H1 (cell line): ENCODE data around the gene PDE4D. TPM values are rescaled to one million over a fixed set of nuclear protein-coding genes. Genes with fewer than 3 reads are reported as not detected.

Source experiments
- CTCF ChIA-PET: fragments of 300-600 bp; sonication (Branson Sonifier 250); formaldehyde crosslinking; loops from one replicate; lab custom pipeline; 2021; ENCODE audit not compliant: partially characterized antibody; lab: Charles Lee
- POLR2A ChIA-PET: fragments of 300-600 bp; sonication (Branson Sonifier 250); formaldehyde crosslinking; loops from one replicate; lab custom pipeline; 2021; ENCODE audit warnings: inconsistent platforms; ENCODE audit not compliant: partially characterized antibody; lab: Charles Lee
- DNase-seq, 2 experiments: peaks; one replicate each; pipeline versions ENCODE4 v3.0.0 to v3.0.0-alpha.2; 2010 to 2022; ENCODE audit warnings: low spot score in 2 of 2, low read depth in 1 of 2, mixed read lengths in 1 of 2
- FAIRE-seq: peaks from 2 replicates; lab custom pipeline; 2011; peaks lifted over from hg19 to GRCh38; lab: Jason Lieb, UNC
- H2AFZ ChIP-seq: 2 replicates; pipeline ENCODE4 v1.8.1; 2012; ENCODE audit warnings: low read length, inconsistent platforms
- H2AK5ac ChIP-seq: 2 replicates; pipeline ENCODE4 v1.6.1; 2013; ENCODE audit warnings: low read depth, low read length
- H2BK120ac ChIP-seq: replicated peaks from 2 replicates; pipeline ENCODE3; 2013; ENCODE audit warnings: low read depth, low read length, inconsistent platforms
- H2BK12ac ChIP-seq: 2 replicates; pipeline ENCODE4 v1.6.1; 2013; ENCODE audit warnings: low read depth, low read length
- H2BK15ac ChIP-seq: 2 replicates; pipeline ENCODE4 v1.6.1; 2013; ENCODE audit warnings: low read length
- H2BK20ac ChIP-seq: 2 replicates; pipeline ENCODE4 v1.6.1; 2013; ENCODE audit warnings: low read length
- H2BK5ac ChIP-seq: 2 replicates; pipeline ENCODE4 v1.6.1; 2013; ENCODE audit warnings: low read depth, low read length
- H3K14ac ChIP-seq: 2 replicates; pipeline ENCODE4 v1.6.1; 2013; ENCODE audit warnings: inconsistent platforms; ENCODE audit not compliant: insufficient read length
- H3K18ac ChIP-seq: 2 replicates; pipeline ENCODE4 v1.6.1; 2013; ENCODE audit warnings: low read length; ENCODE audit errors: extremely low read depth
- H3K23ac ChIP-seq: 2 replicates; pipeline ENCODE4 v1.6.1; 2013; ENCODE audit warnings: inconsistent platforms; ENCODE audit not compliant: insufficient read length
- H3K23me2 ChIP-seq: 2 replicates; pipeline ENCODE4 v1.6.1; 2013; ENCODE audit warnings: low read depth, low read length
- H3K27ac ChIP-seq: 2 replicates; pipeline ENCODE4 v1.6.1; 2011; ENCODE audit warnings: low read depth, low read length, inconsistent platforms
- H3K27me3 ChIP-seq, 4 experiments: replicated peaks in 1 of 4; 1 replicate in 1 of 4; 2 replicates in 3 of 4; pipeline versions ENCODE4 v1.6.1 to v1.8.1; 2011 to 2013; ENCODE audit warnings: low read length in 3 of 4, mild to moderate bottlenecking in 3 of 4, inconsistent platforms in 2 of 4, mixed read lengths in 2 of 4, moderate library complexity in 1 of 4; ENCODE audit not compliant: control insufficient read depth in 3 of 4, insufficient read depth in 3 of 4; ENCODE audit errors: extremely low read depth in 1 of 4
- H3K36me3 ChIP-seq, 4 experiments: 2 replicates each; pipeline versions ENCODE4 v1.6.1 to v1.8.1; 2011 to 2013; ENCODE audit warnings: mild to moderate bottlenecking in 4 of 4, low read length in 3 of 4, moderate library complexity in 2 of 4, control low read depth in 1 of 4, inconsistent platforms in 1 of 4; ENCODE audit not compliant: insufficient read depth in 4 of 4, control insufficient read depth in 2 of 4
- H3K4ac ChIP-seq: replicated peaks from 2 replicates; pipeline ENCODE3; 2013; ENCODE audit warnings: low read length, low read depth, mixed read lengths, inconsistent platforms; ENCODE audit not compliant: insufficient read length
- H3K4me1 ChIP-seq, 4 experiments: replicated peaks in 1 of 4; 1 replicate in 1 of 4; 2 replicates in 3 of 4; pipeline versions ENCODE4 v1.6.1 to v1.8.1; 2011 to 2013; ENCODE audit warnings: low read length in 3 of 4, inconsistent platforms in 2 of 4, mixed read lengths in 1 of 4; ENCODE audit not compliant: insufficient read depth in 4 of 4, control insufficient read depth in 3 of 4
- H3K4me2 ChIP-seq, 2 experiments: 2 replicates each; pipeline versions ENCODE4 v1.6.1 to v1.8.1; 2011 to 2013; ENCODE audit warnings: low read depth in 2 of 2, low read length in 2 of 2, control low read depth in 1 of 2, inconsistent platforms in 1 of 2, mild to moderate bottlenecking in 1 of 2; ENCODE audit not compliant: insufficient read depth in 1 of 2
- H3K4me3 ChIP-seq, 4 experiments: fragments of 200-600, 300-600 bp in 1 of 4; sonication (generic), shearing (Covaris generic), sonication (Bioruptor Twin) in 1 of 4; 2 replicates each; pipeline versions ENCODE4 v1.5.1 to v1.8.1; 2011 to 2016; ENCODE audit warnings: low read length in 4 of 4, low read depth in 3 of 4, control low read depth in 2 of 4, inconsistent platforms in 2 of 4, mild to moderate bottlenecking in 2 of 4, mixed read lengths in 1 of 4, moderate library complexity in 1 of 4; ENCODE audit not compliant: insufficient read depth in 2 of 4; ENCODE audit errors: extremely low read depth in 1 of 4
- H3K56ac ChIP-seq: replicated peaks from 2 replicates; pipeline ENCODE3; 2013; ENCODE audit warnings: low read depth, mild to moderate bottlenecking, mixed read lengths, low read length, inconsistent platforms; ENCODE audit not compliant: insufficient read length
- H3K79me1 ChIP-seq: 2 replicates; pipeline ENCODE4 v1.6.1; 2013; ENCODE audit warnings: low read depth, low read length, control low read depth
- H3K79me2 ChIP-seq, 2 experiments: 2 replicates each; pipeline versions ENCODE4 v1.6.1 to v1.8.1; 2012 to 2013; ENCODE audit warnings: low read length in 2 of 2, mild to moderate bottlenecking in 2 of 2, inconsistent platforms in 1 of 2; ENCODE audit not compliant: insufficient read depth in 2 of 2, control insufficient read depth in 1 of 2
- H3K9ac ChIP-seq, 4 experiments: replicated peaks in 1 of 4; 1 replicate in 1 of 4; 2 replicates in 3 of 4; pipeline versions ENCODE4 v1.6.1 to v1.8.1; 2011 to 2013; ENCODE audit warnings: low read depth in 3 of 4, low read length in 3 of 4, control low read depth in 2 of 4, mild to moderate bottlenecking in 2 of 4, moderate library complexity in 2 of 4, inconsistent platforms in 1 of 4; ENCODE audit errors: extremely low read depth in 1 of 4
- H3K9me3 ChIP-seq, 2 experiments: 2 replicates each; pipeline versions ENCODE4 v1.6.1 to v1.8.1; 2012 to 2013; ENCODE audit warnings: mild to moderate bottlenecking in 2 of 2, moderate library complexity in 2 of 2, control low read depth in 1 of 2, inconsistent platforms in 1 of 2, low read depth in 1 of 2, low read length in 1 of 2, mixed read lengths in 1 of 2; ENCODE audit not compliant: insufficient read depth in 2 of 2
- H4K20me1 ChIP-seq, 2 experiments: replicated peaks in 1 of 2; 2 replicates each; pipeline versions ENCODE3 to v1.8.1; 2011 to 2013; ENCODE audit warnings: inconsistent platforms in 2 of 2, low read length in 2 of 2, mild to moderate bottlenecking in 1 of 2; ENCODE audit not compliant: insufficient read depth in 2 of 2, control insufficient read depth in 1 of 2
- H4K5ac ChIP-seq: 2 replicates; pipeline ENCODE4 v1.6.1; 2013; ENCODE audit warnings: low read length, low read depth, mixed read lengths, inconsistent platforms; ENCODE audit not compliant: insufficient read length
- H4K8ac ChIP-seq: 2 replicates; pipeline ENCODE4 v1.8.0; 2013; ENCODE audit warnings: mild to moderate bottlenecking, moderate library complexity, low read length, inconsistent platforms; ENCODE audit not compliant: insufficient read depth; ENCODE audit errors: extremely low read depth
- H4K91ac ChIP-seq: replicated peaks from 2 replicates; pipeline ENCODE3; 2013; ENCODE audit warnings: low read length, mixed read lengths, inconsistent platforms; ENCODE audit not compliant: insufficient read length
- BRCA1 ChIP-seq: IDR thresholded peaks from 2 replicates; pipeline ENCODE4 v1.6.1; 2012; ENCODE audit warnings: low read depth, low read length, improper control_type of control experiment
- WGBS, 2 experiments: shearing (Covaris generic) in 1 of 2; methylation state at CpG; one replicate each; pipeline versions ENCODE4 v1.1.6 to v1.1.7; 2013 to 2015; ENCODE audit warnings: low lambda C conversion rate in 2 of 2, mixed read lengths in 2 of 2, inconsistent platforms in 1 of 2, low coverage in 1 of 2, missing lambda C conversion rate in 1 of 2; ENCODE audit not compliant: insufficient replicate concordance in 2 of 2, insufficient coverage in 1 of 2, insufficient read length in 1 of 2; ENCODE audit errors: extremely low coverage in 1 of 2, missing lambda C conversion rate in 1 of 2; 5-methylcytosine and 5-hydroxymethylcytosine counted together
- polyA plus RNA-seq, 7 experiments: library from polyadenylated mRNA; depleted of rRNA in 3 of 7; stranded (reverse) in 5 of 7; unstranded in 2 of 7; fragments of >200 nt in 5 of 7; fragments of 200-250 nt in 2 of 7; gene quantifications; 1 replicate in 5 of 7; 2 replicates in 1 of 7; 4 replicates in 1 of 7; pipeline versions ENCODE4 v1.2.1 to v1.2.3, GENCODE V29; 2011 to 2013; ENCODE audit warnings: missing spikeins in 2 of 7, mixed read lengths in 2 of 7
- total RNA-seq: library from RNA; stranded (reverse); fragmentation: NEBNext Ultra II Directional; extraction: Animal tissue kit (Norgen Biotek cat#: 25700); gene quantifications from 2 replicates; pipeline ENCODE4 v1.2.1, GENCODE V29; 2021

The PDE4D gene
- total and polyA plus RNA-seq, 2 of the 8 experiments (the other 6 are each of a cell fraction or from before 2014, with no cell fraction given): 2.3 to 3.7 TPM

GRCh38 chr5:59814537-59814872, 79.0 kb downstream of the PDE4D start:
- Histone ChIP-seq H2BK5ac (no peak overlapping the region), H3K9ac (no peak overlapping the region), H2BK15ac (no peak overlapping the region), H3K4me2 (no peak overlapping the region), H3K4me3 (no peak overlapping the region), H2BK12ac (no peak overlapping the region), H3K23me2 (no peaks in the 10 kb centered on the region), H2AFZ (peak overlapping the region; percentile 24; the same call in 1 of the 2 replicates), H3K14ac (no peak overlapping the region), H3K36me3 (no peaks in the 10 kb centered on the region), H3K4ac (no peak overlapping the region), H3K9me3 (no peaks in the 10 kb centered on the region), H2BK120ac (no peak overlapping the region), H3K23ac (no peak overlapping the region)
- TF ChIP-seq BRCA1: no peak
- TF ChIP-seq, all 59 proteins: peak for 0
- 94% methylated on average over 2 of the region's 2 CpGs; no CpG with 5 or more reads in 1 of the 2 experiments for WGBS, 2 experiments
- H3K79me1 ChIP-seq: no peaks in the 10 kb centered on the region
- ChIA-PET POLR2A (no interaction called here), CTCF (interaction anchor here (0.7 to 6.8 kb wide), 41 partner anchors 8 to 570 kb away, joined by 3 to 59 read pairs (median 5); no protein-coding TSS in a partner anchor)
- H4K91ac ChIP-seq: no peak overlapping the region
- H4K5ac ChIP-seq: no peak overlapping the region
- H2BK20ac ChIP-seq: no peak overlapping the region
- DNase-seq (no peak), FAIRE-seq (no peak)
- H3K79me2 ChIP-seq: no peaks in the 10 kb centered on the region
- H3K18ac ChIP-seq: no peak overlapping the region
- no peaks in the 10 kb centered on the region for H3K4me1 ChIP-seq
- no peaks in the 10 kb centered on the region for H3K27me3 ChIP-seq
- H3K27ac ChIP-seq: no peak overlapping the region
- no peak overlapping the region for H2AK5ac ChIP-seq
- no peak overlapping the region for H3K56ac ChIP-seq
- H4K20me1 ChIP-seq: no peaks in the 10 kb centered on the region
- no peak overlapping the region for H4K8ac ChIP-seq
